Left ventricle myocardium inferior (tissue), 1 donor: Measurements from ENCODE around the gene FADD. TPM values are rescaled to one million over a fixed set of nuclear protein-coding genes. Genes with fewer than 3 reads are reported as not detected.
A peak's percentile ranks its signal among the peaks of the same experiment; 100 is the strongest.

Experiments
- DNase-seq: peaks from one replicate; pipeline ENCODE4 v3.0.0-alpha.2; 2020
- H3K27ac ChIP-seq: fragments of 200-600 bp; replicated peaks from 2 replicates; pipeline ENCODE4 v1.8.0; 2021
- H3K27me3 ChIP-seq: fragments of 200-600 bp; 2 replicates; pipeline ENCODE4 v1.8.0; 2021; ENCODE audit warnings: low read depth
- H3K36me3 ChIP-seq: fragments of 200-600 bp; 2 replicates; pipeline ENCODE4 v1.8.0; 2021
- H3K4me1 ChIP-seq: fragments of 200-600 bp; 2 replicates; pipeline ENCODE4 v1.8.0; 2021
- H3K4me3 ChIP-seq: fragments of 200-600 bp; 2 replicates; pipeline ENCODE4 v1.8.0; 2021; ENCODE audit warnings: mild to moderate bottlenecking, moderate library complexity
- H3K9me3 ChIP-seq: fragments of 200-600 bp; replicated peaks from 2 replicates; pipeline ENCODE4 v1.8.0; 2021
- intact Hi-C: fragments of 100-400 bp; cut with micrococcal nuclease; formaldehyde crosslinking; loops from one replicate; pipeline ENCODE4 v1.11.0; 2022
- total RNA-seq: library from RNA; stranded (reverse); fragmentation: NEBNext Ultra II Directional; extraction: Animal tissue kit (Norgen Biotek cat#: 25700); gene quantifications from one replicate; pipeline ENCODE4 v1.2.1, GENCODE V29; 2021
- TF ChIP-seq, protein P1 (sequence below): fragments of 200-600 bp; IDR thresholded peaks from 2 replicates; pipeline ENCODE4 v1.8.0; 2021; ENCODE audit warnings: antibody characterized with exemption, mild to moderate bottlenecking, borderline replicate concordance
- donor health status: DM: no; HTN: yes; CAD: no; lungs with severe emphysema.

Gene FADD
- total RNA-seq, 1 donor from 2014 or later: 10.7 TPM

- TF ChIP-seq, protein P1, sequence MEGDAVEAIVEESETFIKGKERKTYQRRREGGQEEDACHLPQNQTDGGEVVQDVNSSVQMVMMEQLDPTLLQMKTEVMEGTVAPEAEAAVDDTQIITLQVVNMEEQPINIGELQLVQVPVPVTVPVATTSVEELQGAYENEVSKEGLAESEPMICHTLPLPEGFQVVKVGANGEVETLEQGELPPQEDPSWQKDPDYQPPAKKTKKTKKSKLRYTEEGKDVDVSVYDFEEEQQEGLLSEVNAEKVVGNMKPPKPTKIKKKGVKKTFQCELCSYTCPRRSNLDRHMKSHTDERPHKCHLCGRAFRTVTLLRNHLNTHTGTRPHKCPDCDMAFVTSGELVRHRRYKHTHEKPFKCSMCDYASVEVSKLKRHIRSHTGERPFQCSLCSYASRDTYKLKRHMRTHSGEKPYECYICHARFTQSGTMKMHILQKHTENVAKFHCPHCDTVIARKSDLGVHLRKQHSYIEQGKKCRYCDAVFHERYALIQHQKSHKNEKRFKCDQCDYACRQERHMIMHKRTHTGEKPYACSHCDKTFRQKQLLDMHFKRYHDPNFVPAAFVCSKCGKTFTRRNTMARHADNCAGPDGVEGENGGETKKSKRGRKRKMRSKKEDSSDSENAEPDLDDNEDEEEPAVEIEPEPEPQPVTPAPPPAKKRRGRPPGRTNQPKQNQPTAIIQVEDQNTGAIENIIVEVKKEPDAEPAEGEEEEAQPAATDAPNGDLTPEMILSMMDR: no peak
- Histone ChIP-seq H3K4me3 (no peak overlapping the region), H3K36me3 (peaks cover 32% of the 10 kb centered on the region), H3K27ac (no peak overlapping the region), H3K9me3 (no peaks in the 10 kb centered on the region), H3K27me3 (no peaks in the 10 kb centered on the region), H3K4me1 (peaks cover 42% of the 10 kb centered on the region)
- DNase-seq: no peak
- intact Hi-C loops: no loop called here
These were observed 3.3 kb downstream of the FADD start for GRCh38 chr11:70206226-70206981.

DNA sequence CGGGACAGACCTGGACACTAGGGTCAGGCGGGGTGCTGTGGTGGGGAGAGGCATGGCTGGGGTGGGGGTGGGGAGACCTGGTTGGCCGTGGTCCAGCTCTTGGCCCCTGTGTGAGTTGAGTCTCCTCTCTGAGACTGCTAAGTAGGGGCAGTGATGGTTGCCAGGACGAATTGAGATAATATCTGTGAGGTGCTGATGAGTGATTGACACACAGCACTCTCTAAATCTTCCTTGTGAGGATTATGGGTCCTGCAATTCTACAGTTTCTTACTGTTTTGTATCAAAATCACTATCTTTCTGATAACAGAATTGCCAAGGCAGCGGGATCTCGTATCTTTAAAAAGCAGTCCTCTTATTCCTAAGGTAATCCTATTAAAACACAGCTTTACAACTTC, 3.9 kb downstream of the FADD start:
- TF ChIP-seq, protein P1: no peak
- no peaks in the 10 kb centered on the region for H3K9me3 ChIP-seq
- H3K4me3 ChIP-seq: no peak overlapping the region
- DNase-seq: no peak
- intact Hi-C loops: no loop called here
- H3K36me3 ChIP-seq: peaks cover 32% of the 10 kb centered on the region
- no peak overlapping the region for H3K27ac ChIP-seq
- H3K27me3 ChIP-seq: no peaks in the 10 kb centered on the region
- H3K4me1 ChIP-seq: peaks cover 42% of the 10 kb centered on the region

- peaks cover 32% of the 10 kb centered on the region for H3K36me3 ChIP-seq
- intact Hi-C loops: no loop called here
- no peaks in the 10 kb centered on the region for H3K9me3 ChIP-seq
- DNase-seq: no peak
- no peak overlapping the region for H3K4me3 ChIP-seq
- peaks cover 40% of the 10 kb centered on the region for H3K4me1 ChIP-seq
- no peak overlapping the region for H3K27ac ChIP-seq
- TF ChIP-seq, protein P1: no peak
- H3K27me3 ChIP-seq: no peaks in the 10 kb centered on the region
These were observed 4.5 kb downstream of the FADD start for GRCh38 chr11:70207531-70208131.

- intact Hi-C loops: no loop called here
- Histone ChIP-seq H3K36me3 (peaks cover 32% of the 10 kb centered on the region), H3K4me1 (peaks cover 23% of the 10 kb centered on the region), H3K4me3 (no peak overlapping the region), H3K9me3 (no peaks in the 10 kb centered on the region), H3K27me3 (no peaks in the 10 kb centered on the region), H3K27ac (peak overlapping the region; percentile 12)
- TF ChIP-seq, protein P1: no peak
- DNase-seq: no peak
These were observed 6.4 kb downstream of the FADD start for GRCh38 chr11:70209391-70209912.

DNA sequence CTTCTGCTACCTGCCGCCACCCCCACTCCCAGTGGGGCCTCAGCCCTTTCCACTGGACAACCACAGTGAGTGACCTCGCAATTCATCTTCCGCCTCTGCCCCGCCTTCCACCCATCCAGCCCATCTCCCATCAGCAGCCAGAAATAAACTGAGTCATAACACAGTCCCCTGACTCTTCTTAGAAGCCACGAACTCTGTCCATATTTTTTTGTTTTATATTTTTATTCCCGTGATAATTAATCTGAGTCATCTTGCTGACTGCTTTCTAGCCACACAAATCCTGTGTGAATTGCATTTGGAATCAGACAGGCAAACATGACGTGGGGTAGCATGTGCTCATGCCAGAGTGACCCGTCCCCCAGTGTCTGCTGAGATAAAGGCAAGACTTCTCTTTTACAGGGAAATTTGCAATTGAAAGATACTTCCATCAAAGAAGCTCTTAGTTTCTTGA, 7.0 kb downstream of the FADD start:
- Histone ChIP-seq H3K4me1 (peaks cover 16% of the 10 kb centered on the region), H3K27me3 (no peaks in the 10 kb centered on the region), H3K9me3 (no peaks in the 10 kb centered on the region), H3K27ac (peak overlapping the region; percentile 12), H3K36me3 (peaks cover 32% of the 10 kb centered on the region), H3K4me3 (no peak overlapping the region)
- no peak for DNase-seq
- TF ChIP-seq, protein P1: no peak
- intact Hi-C loops: no loop called here
